Transverse colon (tissue), 4 donors: Measurements from ENCODE around the gene PNPO. TPM values are rescaled to one million over a fixed set of nuclear protein-coding genes. Genes with fewer than 3 reads are reported as not detected.

Experiments
- DNase-seq: peaks from one replicate; pipeline ENCODE4 v3.0.0-alpha.2; 2019
- H3K27ac ChIP-seq, 4 donors: fragments of 200-600 bp; sonication (generic); 2 replicates each; pipeline ENCODE4 v1.5.1; 2016 to 2018; ENCODE audit warnings: inconsistent platforms in 4 of 4
- H3K27me3 ChIP-seq: fragments of 200-600 bp; sonication (generic); 2 replicates; pipeline ENCODE4 v1.5.1; 2017; ENCODE audit warnings: inconsistent platforms
- H3K36me3 ChIP-seq, 4 donors: fragments of 200-600 bp; sonication (generic); 2 replicates each; pipeline ENCODE4 v1.5.1; 2017 to 2019; ENCODE audit warnings: inconsistent platforms in 4 of 4
- H3K4me1 ChIP-seq, 4 donors: fragments of 200-600 bp; sonication (generic); 2 replicates each; pipeline ENCODE4 v1.5.1; 2017 to 2020; ENCODE audit warnings: inconsistent platforms in 4 of 4
- H3K4me3 ChIP-seq, 4 donors: fragments of 200-600 bp; sonication (generic); 1 replicate in 1 of 4; 2 replicates in 3 of 4; pipeline versions ENCODE4 v1.5.1 to v1.6.1; 2017 to 2019; ENCODE audit warnings: inconsistent platforms in 4 of 4
- H3K9me3 ChIP-seq, 2 donors: fragments of 200-600 bp; sonication (generic); 2 replicates each; pipeline ENCODE4 v1.5.1; 2017 to 2019; ENCODE audit warnings: inconsistent platforms in 2 of 2
- EP300 ChIP-seq: sonication (generic); formaldehyde crosslinking; IDR thresholded peaks from one replicate; pipeline ENCODE4 v1.6.1; 2017; ENCODE audit warnings: antibody characterized with exemption, low read depth
- POLR2A ChIP-seq: fragments of 450-650 bp; IDR thresholded peaks from one replicate; pipeline ENCODE4 v1.6.1; 2016; ENCODE audit warnings: antibody characterized with exemption, mild to moderate bottlenecking, moderate library complexity
- POLR2AphosphoS5 ChIP-seq, 3 donors: sonication (generic); formaldehyde crosslinking; IDR thresholded peaks; one replicate each; pipeline ENCODE4 v1.6.1; 2016; ENCODE audit warnings: antibody characterized with exemption in 3 of 3
- WGBS, 2 donors: methylation state at CpG; one replicate each; pipeline ENCODE4 v1.1.5; 2018; ENCODE audit warnings: low coverage in 1 of 2; 5-methylcytosine and 5-hydroxymethylcytosine counted together
- in situ Hi-C, 4 donors: fragments of 200-750 bp; cut with MboI; loops; one replicate each; pipeline versions ENCODE4 v1.15.0 to v1.15.1; 2017; ENCODE audit warnings: low sequenced_read_pairs in 3 of 4, low pct_ligation_motif_present in 1 of 4, low pct_unique_long_range_greater_than_20kb in 1 of 4
- intact Hi-C: fragments of 100-400 bp; cut with DNase I; formaldehyde crosslinking; loops from one replicate; pipeline ENCODE4 v1.15.1; 2023; ENCODE audit warnings: low total_unique reads
- total RNA-seq, 4 donors: library from RNA; depleted of rRNA; stranded (reverse); fragments of >200 nt; gene quantifications; one replicate each; pipeline ENCODE4 v1.1.0, GENCODE V29; 2016
- TF ChIP-seq, protein P1 (sequence below), 5 experiments: fragments of 200-600 bp in 3 of 5; fragments of 450-650 bp in 2 of 5; sonication (generic) in 3 of 5; IDR thresholded peaks; 1 replicate in 2 of 5; 2 replicates in 3 of 5; pipeline ENCODE4 v1.5.1; 2016 to 2017; ENCODE audit warnings: antibody characterized with exemption in 5 of 5, inconsistent platforms in 3 of 5, mild to moderate bottlenecking in 2 of 5, moderate library complexity in 1 of 5

Gene PNPO
- total RNA-seq, 4 donors from 2014 or later: 7.4 to 83.8 (median 31.6) TPM

DNA sequence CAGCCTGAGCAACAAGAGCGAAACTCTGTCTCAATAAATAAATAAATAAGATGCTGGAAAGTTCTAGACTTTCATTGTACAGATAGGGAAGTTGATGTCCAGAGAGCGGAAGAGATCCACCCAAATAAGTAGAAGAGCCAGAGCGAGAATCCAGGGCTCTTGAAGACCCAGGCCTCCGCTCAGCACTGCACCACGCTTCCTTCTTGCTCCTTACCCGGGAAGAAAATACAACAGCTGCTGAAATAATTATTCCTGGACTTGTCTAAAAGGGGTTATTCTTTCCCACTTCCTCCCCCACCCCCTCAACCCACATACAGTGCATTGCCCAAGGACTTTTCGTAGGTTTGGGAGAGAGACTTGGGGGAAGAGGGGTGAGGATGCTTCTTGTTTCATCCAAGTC is 56.2 kb downstream of the PNPO start:
- 86 to 93% methylated on average over 3 to 7 of the region's 7 CpGs for WGBS, 2 donors
- no peaks in the 10 kb centered on the region for H3K27me3 ChIP-seq
- in situ Hi-C loops (no loop called here), intact Hi-C loops (no loop called here)
- no peaks in the 10 kb centered on the region for H3K9me3 ChIP-seq
- no peak overlapping the region for H3K27ac ChIP-seq
- H3K4me3 ChIP-seq: no peak overlapping the region
- no peak for DNase-seq
- H3K36me3 ChIP-seq: no peaks in the 10 kb centered on the region
- peaks cover 0 to 8% (median 5%) of the 10 kb centered on the region in 4 donors for H3K4me1 ChIP-seq
- TF ChIP-seq, protein P1, sequence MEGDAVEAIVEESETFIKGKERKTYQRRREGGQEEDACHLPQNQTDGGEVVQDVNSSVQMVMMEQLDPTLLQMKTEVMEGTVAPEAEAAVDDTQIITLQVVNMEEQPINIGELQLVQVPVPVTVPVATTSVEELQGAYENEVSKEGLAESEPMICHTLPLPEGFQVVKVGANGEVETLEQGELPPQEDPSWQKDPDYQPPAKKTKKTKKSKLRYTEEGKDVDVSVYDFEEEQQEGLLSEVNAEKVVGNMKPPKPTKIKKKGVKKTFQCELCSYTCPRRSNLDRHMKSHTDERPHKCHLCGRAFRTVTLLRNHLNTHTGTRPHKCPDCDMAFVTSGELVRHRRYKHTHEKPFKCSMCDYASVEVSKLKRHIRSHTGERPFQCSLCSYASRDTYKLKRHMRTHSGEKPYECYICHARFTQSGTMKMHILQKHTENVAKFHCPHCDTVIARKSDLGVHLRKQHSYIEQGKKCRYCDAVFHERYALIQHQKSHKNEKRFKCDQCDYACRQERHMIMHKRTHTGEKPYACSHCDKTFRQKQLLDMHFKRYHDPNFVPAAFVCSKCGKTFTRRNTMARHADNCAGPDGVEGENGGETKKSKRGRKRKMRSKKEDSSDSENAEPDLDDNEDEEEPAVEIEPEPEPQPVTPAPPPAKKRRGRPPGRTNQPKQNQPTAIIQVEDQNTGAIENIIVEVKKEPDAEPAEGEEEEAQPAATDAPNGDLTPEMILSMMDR (IDR thresholded peaks at IDR 0.05): no peak
- TF ChIP-seq EP300 (no peak), POLR2AphosphoS5 (IDR thresholded peaks at IDR 0.05) (no peak), POLR2A (no peak)

DNA sequence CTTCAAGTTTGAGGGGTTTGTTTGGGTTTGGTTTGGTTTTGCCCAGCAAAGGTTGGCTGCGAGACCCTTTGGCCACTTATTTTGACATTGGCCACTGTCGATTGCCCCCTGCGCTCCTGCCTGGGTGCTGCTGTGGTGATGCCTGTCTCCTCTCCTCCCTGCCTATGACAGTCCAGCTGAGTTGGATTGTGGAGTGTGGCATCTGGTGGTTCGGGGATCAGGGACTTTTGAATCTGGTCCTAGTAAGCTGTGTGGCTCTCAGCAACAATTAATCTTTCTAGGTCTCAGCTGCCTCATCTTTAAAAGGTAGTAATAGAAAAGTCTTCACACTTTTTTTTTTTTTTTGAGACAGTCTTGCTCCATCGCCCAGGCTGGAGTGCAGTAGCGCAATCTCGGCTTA is 56.7 kb downstream of the PNPO start:
- H3K27me3 ChIP-seq: no peaks in the 10 kb centered on the region
- TF ChIP-seq, protein P1 (IDR thresholded peaks at IDR 0.05): no peak
- TF ChIP-seq EP300: no peak
- TF ChIP-seq POLR2AphosphoS5 (IDR thresholded peaks at IDR 0.05): no peak
- no peak for TF ChIP-seq POLR2A
- no peak overlapping the region for H3K4me3 ChIP-seq
- no peak for DNase-seq
- in situ Hi-C loops (no loop called here), intact Hi-C loops (no loop called here)
- no peak overlapping the region for H3K27ac ChIP-seq
- H3K36me3 ChIP-seq: no peaks in the 10 kb centered on the region
- peaks cover 0 to 13% (median 8%) of the 10 kb centered on the region in 4 donors for H3K4me1 ChIP-seq
- no peaks in the 10 kb centered on the region for H3K9me3 ChIP-seq
- 94 to 95% methylated on average over 3 to 7 of the region's 7 CpGs for WGBS, 2 donors

Other genes with a start within 250 kb of the PNPO start
- 1 to 10 TPM; 1.8 to 6.4 (median 4.4) TPM for gene TBKBP1, start 247.4 kb upstream of the PNPO start, total RNA-seq
- gene TBX21, start 208.3 kb upstream of the PNPO start, total RNA-seq: 10 to 100 TPM in 1 of 4 donors, 1 to 10 TPM in 1, under 1 TPM in 1, not detected in 1; 0.27 to 18.3 (median 4.9) TPM
- gene OSBPL7, start 119.8 kb upstream of the PNPO start, total RNA-seq: 100 to 1,000 TPM in 1 of 4 donors, 10 to 100 TPM in 3; 53.5 to 148 (median 75.0) TPM
- gene MRPL10, start 110.0 kb upstream of the PNPO start, total RNA-seq: 10 to 100 TPM; 12.9 to 41.8 (median 32.0) TPM
- under 1 TPM in 2 of 4 donors, not detected in 2; 0.48 to 0.80 TPM for gene LRRC46, start 109.9 kb upstream of the PNPO start, total RNA-seq
- 100 to 1,000 TPM in 2 of 4 donors, 10 to 100 TPM in 2; 37.8 to 164 (median 89.7) TPM for gene SCRN2, start 100.3 kb upstream of the PNPO start, total RNA-seq
- gene SP6, start 90.4 kb upstream of the PNPO start, total RNA-seq: 1 to 10 TPM in 3 of 4 donors, under 1 TPM in 1; 0.40 to 5.9 (median 4.9) TPM
- gene SP2, start 45.3 kb upstream of the PNPO start, total RNA-seq: 10 to 100 TPM in 3 of 4 donors, 1 to 10 TPM in 1; 8.3 to 22.1 (median 17.4) TPM
- gene PRR15L, start 16.3 kb downstream of the PNPO start, total RNA-seq: 100 to 1,000 TPM; 111 to 230 (median 182) TPM
- 100 to 1,000 TPM; 159 to 540 (median 296) TPM for gene CDK5RAP3, start 29.5 kb downstream of the PNPO start, total RNA-seq
- gene COPZ2, start 96.2 kb downstream of the PNPO start, total RNA-seq: 10 to 100 TPM in 2 of 4 donors, 1 to 10 TPM in 2; 6.0 to 11.2 (median 8.3) TPM
- gene NFE2L1, start 106.8 kb downstream of the PNPO start, total RNA-seq: 100 to 1,000 TPM; 173 to 242 (median 211) TPM
- 10 to 100 TPM in 2 of 4 donors, 1 to 10 TPM in 2; 3.7 to 28.3 (median 12.8) TPM for gene CBX1, start 159.9 kb downstream of the PNPO start, total RNA-seq
- gene SNX11, start 166.2 kb downstream of the PNPO start, total RNA-seq: 10 to 100 TPM in 3 of 4 donors, 1 to 10 TPM in 1; 2.0 to 24.3 (median 14.1) TPM